H1 (cell line): ENCODE measurements around the gene NAV2. TPM values are rescaled to one million over a fixed set of nuclear protein-coding genes. Genes with fewer than 3 reads are reported as not detected.

Source experiments
- CTCF ChIA-PET: fragments of 300-600 bp; sonication (Branson Sonifier 250); formaldehyde crosslinking; loops from one replicate; lab custom pipeline; 2021; ENCODE audit not compliant: partially characterized antibody; lab: Charles Lee
- POLR2A ChIA-PET: fragments of 300-600 bp; sonication (Branson Sonifier 250); formaldehyde crosslinking; loops from one replicate; lab custom pipeline; 2021; ENCODE audit warnings: inconsistent platforms; ENCODE audit not compliant: partially characterized antibody; lab: Charles Lee
- DNase-seq, 2 experiments: peaks; one replicate each; pipeline versions ENCODE4 v3.0.0 to v3.0.0-alpha.2; 2010 to 2022; ENCODE audit warnings: low spot score in 2 of 2, low read depth in 1 of 2, mixed read lengths in 1 of 2
- FAIRE-seq: peaks from 2 replicates; lab custom pipeline; 2011; peaks lifted over from hg19 to GRCh38; lab: Jason Lieb, UNC
- H2AFZ ChIP-seq: 2 replicates; pipeline ENCODE4 v1.8.1; 2012; ENCODE audit warnings: low read length, inconsistent platforms
- H2AK5ac ChIP-seq: 2 replicates; pipeline ENCODE4 v1.6.1; 2013; ENCODE audit warnings: low read depth, low read length
- H2BK120ac ChIP-seq: replicated peaks from 2 replicates; pipeline ENCODE3; 2013; ENCODE audit warnings: low read depth, low read length, inconsistent platforms
- H2BK12ac ChIP-seq: 2 replicates; pipeline ENCODE4 v1.6.1; 2013; ENCODE audit warnings: low read depth, low read length
- H2BK15ac ChIP-seq: 2 replicates; pipeline ENCODE4 v1.6.1; 2013; ENCODE audit warnings: low read length
- H2BK20ac ChIP-seq: 2 replicates; pipeline ENCODE4 v1.6.1; 2013; ENCODE audit warnings: low read length
- H2BK5ac ChIP-seq: 2 replicates; pipeline ENCODE4 v1.6.1; 2013; ENCODE audit warnings: low read depth, low read length
- H3K14ac ChIP-seq: 2 replicates; pipeline ENCODE4 v1.6.1; 2013; ENCODE audit warnings: inconsistent platforms; ENCODE audit not compliant: insufficient read length
- H3K18ac ChIP-seq: 2 replicates; pipeline ENCODE4 v1.6.1; 2013; ENCODE audit warnings: low read length; ENCODE audit errors: extremely low read depth
- H3K23ac ChIP-seq: 2 replicates; pipeline ENCODE4 v1.6.1; 2013; ENCODE audit warnings: inconsistent platforms; ENCODE audit not compliant: insufficient read length
- H3K23me2 ChIP-seq: 2 replicates; pipeline ENCODE4 v1.6.1; 2013; ENCODE audit warnings: low read depth, low read length
- H3K27ac ChIP-seq: 2 replicates; pipeline ENCODE4 v1.6.1; 2011; ENCODE audit warnings: low read depth, low read length, inconsistent platforms
- H3K27me3 ChIP-seq, 4 experiments: replicated peaks in 1 of 4; 1 replicate in 1 of 4; 2 replicates in 3 of 4; pipeline versions ENCODE4 v1.6.1 to v1.8.1; 2011 to 2013; ENCODE audit warnings: low read length in 3 of 4, mild to moderate bottlenecking in 3 of 4, inconsistent platforms in 2 of 4, mixed read lengths in 2 of 4, moderate library complexity in 1 of 4; ENCODE audit not compliant: control insufficient read depth in 3 of 4, insufficient read depth in 3 of 4; ENCODE audit errors: extremely low read depth in 1 of 4
- H3K36me3 ChIP-seq, 4 experiments: 2 replicates each; pipeline versions ENCODE4 v1.6.1 to v1.8.1; 2011 to 2013; ENCODE audit warnings: mild to moderate bottlenecking in 4 of 4, low read length in 3 of 4, moderate library complexity in 2 of 4, control low read depth in 1 of 4, inconsistent platforms in 1 of 4; ENCODE audit not compliant: insufficient read depth in 4 of 4, control insufficient read depth in 2 of 4
- H3K4ac ChIP-seq: replicated peaks from 2 replicates; pipeline ENCODE3; 2013; ENCODE audit warnings: low read length, low read depth, mixed read lengths, inconsistent platforms; ENCODE audit not compliant: insufficient read length
- H3K4me1 ChIP-seq, 4 experiments: replicated peaks in 1 of 4; 1 replicate in 1 of 4; 2 replicates in 3 of 4; pipeline versions ENCODE4 v1.6.1 to v1.8.1; 2011 to 2013; ENCODE audit warnings: low read length in 3 of 4, inconsistent platforms in 2 of 4, mixed read lengths in 1 of 4; ENCODE audit not compliant: insufficient read depth in 4 of 4, control insufficient read depth in 3 of 4
- H3K4me2 ChIP-seq, 2 experiments: 2 replicates each; pipeline versions ENCODE4 v1.6.1 to v1.8.1; 2011 to 2013; ENCODE audit warnings: low read depth in 2 of 2, low read length in 2 of 2, control low read depth in 1 of 2, inconsistent platforms in 1 of 2, mild to moderate bottlenecking in 1 of 2; ENCODE audit not compliant: insufficient read depth in 1 of 2
- H3K4me3 ChIP-seq, 4 experiments: fragments of 200-600, 300-600 bp in 1 of 4; sonication (generic), shearing (Covaris generic), sonication (Bioruptor Twin) in 1 of 4; 2 replicates each; pipeline versions ENCODE4 v1.5.1 to v1.8.1; 2011 to 2016; ENCODE audit warnings: low read length in 4 of 4, low read depth in 3 of 4, control low read depth in 2 of 4, inconsistent platforms in 2 of 4, mild to moderate bottlenecking in 2 of 4, mixed read lengths in 1 of 4, moderate library complexity in 1 of 4; ENCODE audit not compliant: insufficient read depth in 2 of 4; ENCODE audit errors: extremely low read depth in 1 of 4
- H3K56ac ChIP-seq: replicated peaks from 2 replicates; pipeline ENCODE3; 2013; ENCODE audit warnings: low read depth, mild to moderate bottlenecking, mixed read lengths, low read length, inconsistent platforms; ENCODE audit not compliant: insufficient read length
- H3K79me1 ChIP-seq: 2 replicates; pipeline ENCODE4 v1.6.1; 2013; ENCODE audit warnings: low read depth, low read length, control low read depth
- H3K79me2 ChIP-seq, 2 experiments: 2 replicates each; pipeline versions ENCODE4 v1.6.1 to v1.8.1; 2012 to 2013; ENCODE audit warnings: low read length in 2 of 2, mild to moderate bottlenecking in 2 of 2, inconsistent platforms in 1 of 2; ENCODE audit not compliant: insufficient read depth in 2 of 2, control insufficient read depth in 1 of 2
- H3K9ac ChIP-seq, 4 experiments: replicated peaks in 1 of 4; 1 replicate in 1 of 4; 2 replicates in 3 of 4; pipeline versions ENCODE4 v1.6.1 to v1.8.1; 2011 to 2013; ENCODE audit warnings: low read depth in 3 of 4, low read length in 3 of 4, control low read depth in 2 of 4, mild to moderate bottlenecking in 2 of 4, moderate library complexity in 2 of 4, inconsistent platforms in 1 of 4; ENCODE audit errors: extremely low read depth in 1 of 4
- H3K9me3 ChIP-seq, 2 experiments: 2 replicates each; pipeline versions ENCODE4 v1.6.1 to v1.8.1; 2012 to 2013; ENCODE audit warnings: mild to moderate bottlenecking in 2 of 2, moderate library complexity in 2 of 2, control low read depth in 1 of 2, inconsistent platforms in 1 of 2, low read depth in 1 of 2, low read length in 1 of 2, mixed read lengths in 1 of 2; ENCODE audit not compliant: insufficient read depth in 2 of 2
- H4K20me1 ChIP-seq, 2 experiments: replicated peaks in 1 of 2; 2 replicates each; pipeline versions ENCODE3 to v1.8.1; 2011 to 2013; ENCODE audit warnings: inconsistent platforms in 2 of 2, low read length in 2 of 2, mild to moderate bottlenecking in 1 of 2; ENCODE audit not compliant: insufficient read depth in 2 of 2, control insufficient read depth in 1 of 2
- H4K5ac ChIP-seq: 2 replicates; pipeline ENCODE4 v1.6.1; 2013; ENCODE audit warnings: low read length, low read depth, mixed read lengths, inconsistent platforms; ENCODE audit not compliant: insufficient read length
- H4K8ac ChIP-seq: 2 replicates; pipeline ENCODE4 v1.8.0; 2013; ENCODE audit warnings: mild to moderate bottlenecking, moderate library complexity, low read length, inconsistent platforms; ENCODE audit not compliant: insufficient read depth; ENCODE audit errors: extremely low read depth
- H4K91ac ChIP-seq: replicated peaks from 2 replicates; pipeline ENCODE3; 2013; ENCODE audit warnings: low read length, mixed read lengths, inconsistent platforms; ENCODE audit not compliant: insufficient read length
- E2F6 ChIP-seq: IDR thresholded peaks from 2 replicates; pipeline ENCODE4 v1.6.1; 2012; ENCODE audit warnings: inconsistent platforms
- HDAC6 ChIP-seq: IDR thresholded peaks from one replicate; pipeline ENCODE4 v1.7.1; 2012; ENCODE audit warnings: low read depth, mild to moderate bottlenecking, inconsistent platforms, low read length, moderate library complexity
- JUND ChIP-seq: IDR thresholded peaks from 2 replicates; pipeline ENCODE4 v1.6.1; 2011; ENCODE audit warnings: mild to moderate bottlenecking, improper control_type of control experiment, low read length
- PHF8 ChIP-seq: fragments of 200-600 bp; sonication (generic); conservative IDR thresholded peaks from 2 replicates; pipeline ENCODE4 v1.7.1; 2012; ENCODE audit warnings: low read depth, mild to moderate bottlenecking, inconsistent platforms, low read length, moderate library complexity
- POU5F1 ChIP-seq: IDR thresholded peaks from 2 replicates; pipeline ENCODE4 v1.6.1; 2011; ENCODE audit warnings: low read depth, mild to moderate bottlenecking, low read length, moderate library complexity
- RXRA ChIP-seq: IDR thresholded peaks from 2 replicates; pipeline ENCODE4 v1.6.1; 2011; ENCODE audit warnings: low read depth, mild to moderate bottlenecking, low read length, moderate library complexity; ENCODE audit not compliant: insufficient read depth
- TAF7 ChIP-seq: optimal IDR thresholded peaks from 2 replicates; pipeline ENCODE3; 2011; ENCODE audit warnings: low read depth, mild to moderate bottlenecking, inconsistent platforms, low read length, moderate library complexity, borderline replicate concordance
- TEAD4 ChIP-seq: IDR thresholded peaks from 2 replicates; pipeline ENCODE4 v1.6.1; 2012; ENCODE audit warnings: low read depth, low read length, inconsistent platforms, mixed read lengths
- WGBS, 2 experiments: shearing (Covaris generic) in 1 of 2; methylation state at CpG; one replicate each; pipeline versions ENCODE4 v1.1.6 to v1.1.7; 2013 to 2015; ENCODE audit warnings: low lambda C conversion rate in 2 of 2, mixed read lengths in 2 of 2, inconsistent platforms in 1 of 2, low coverage in 1 of 2, missing lambda C conversion rate in 1 of 2; ENCODE audit not compliant: insufficient replicate concordance in 2 of 2, insufficient coverage in 1 of 2, insufficient read length in 1 of 2; ENCODE audit errors: extremely low coverage in 1 of 2, missing lambda C conversion rate in 1 of 2; 5-methylcytosine and 5-hydroxymethylcytosine counted together
- polyA plus RNA-seq, 7 experiments: library from polyadenylated mRNA; depleted of rRNA in 3 of 7; stranded (reverse) in 5 of 7; unstranded in 2 of 7; fragments of >200 nt in 5 of 7; fragments of 200-250 nt in 2 of 7; gene quantifications; 1 replicate in 5 of 7; 2 replicates in 1 of 7; 4 replicates in 1 of 7; pipeline versions ENCODE4 v1.2.1 to v1.2.3, GENCODE V29; 2011 to 2013; ENCODE audit warnings: missing spikeins in 2 of 7, mixed read lengths in 2 of 7
- total RNA-seq: library from RNA; stranded (reverse); fragmentation: NEBNext Ultra II Directional; extraction: Animal tissue kit (Norgen Biotek cat#: 25700); gene quantifications from 2 replicates; pipeline ENCODE4 v1.2.1, GENCODE V29; 2021
- TF ChIP-seq, protein P1 (sequence below), 3 experiments: IDR thresholded peaks; 1 replicate in 2 of 3; 2 replicates in 1 of 3; pipeline versions ENCODE4 v1.5.1 to v1.6.1; 2011; ENCODE audit warnings: low read length in 3 of 3, mild to moderate bottlenecking in 3 of 3, inconsistent platforms in 2 of 3, low read depth in 1 of 3, moderate library complexity in 1 of 3; ENCODE audit not compliant: insufficient read depth in 1 of 3; ENCODE audit errors: control extremely low read depth in 1 of 3

The NAV2 gene
- total and polyA plus RNA-seq, 2 of the 8 experiments (the other 6 are each of a cell fraction or from before 2014, with no cell fraction given), result 35.6 to 73.6 TPM

GRCh38 chr11:19694796-19695345 lies 17.8 kb upstream of the NAV2 start:
- ChIA-PET CTCF (interaction anchor here (1.4 to 2.8 kb wide), 4 partner anchors 10 to 131 kb away, joined by 4 to 12 read pairs (median 6); no protein-coding TSS in a partner anchor), POLR2A (no interaction called here)
- Histone ChIP-seq H3K36me3 (no peaks in the 10 kb centered on the region), H3K27me3 (no peaks in the 10 kb centered on the region; a peak in 1 of 7 replicates), H3K27ac (no peak overlapping the region), H3K56ac (no peak overlapping the region), H3K79me1 (no peaks in the 10 kb centered on the region), H2BK15ac (no peak overlapping the region), H3K79me2 (no peaks in the 10 kb centered on the region), H3K4me2 (no peak overlapping the region), H3K23me2 (no peaks in the 10 kb centered on the region), H3K4ac (no peak overlapping the region), H3K18ac (no peak overlapping the region), H2BK120ac (no peak overlapping the region), H4K91ac (no peak overlapping the region), H4K5ac (no peak overlapping the region), H3K23ac (no peak overlapping the region), H2BK5ac (no peak overlapping the region), H4K8ac (no peak overlapping the region), H3K9me3 (no peaks in the 10 kb centered on the region), H2BK20ac (no peak overlapping the region), H2AK5ac (no peak overlapping the region), H3K4me1 (peaks cover 0 to 11% (median 6%) of the 10 kb centered on the region in 4 experiments; a peak in 5 of 7 replicates), H3K9ac (no peak overlapping the region), H2BK12ac (no peak overlapping the region), H2AFZ (no peak overlapping the region), H3K4me3 (no peak overlapping the region), H3K14ac (no peak overlapping the region), H4K20me1 (no peaks in the 10 kb centered on the region)
- DNase-seq, result no peak
- 88% methylated on average over 5 of the region's 5 CpGs; no CpG with 5 or more reads in 1 of the 2 experiments for WGBS, 2 experiments
- FAIRE-seq, result no peak
- no peak for TF ChIP-seq RXRA
- TF ChIP-seq, protein P1, sequence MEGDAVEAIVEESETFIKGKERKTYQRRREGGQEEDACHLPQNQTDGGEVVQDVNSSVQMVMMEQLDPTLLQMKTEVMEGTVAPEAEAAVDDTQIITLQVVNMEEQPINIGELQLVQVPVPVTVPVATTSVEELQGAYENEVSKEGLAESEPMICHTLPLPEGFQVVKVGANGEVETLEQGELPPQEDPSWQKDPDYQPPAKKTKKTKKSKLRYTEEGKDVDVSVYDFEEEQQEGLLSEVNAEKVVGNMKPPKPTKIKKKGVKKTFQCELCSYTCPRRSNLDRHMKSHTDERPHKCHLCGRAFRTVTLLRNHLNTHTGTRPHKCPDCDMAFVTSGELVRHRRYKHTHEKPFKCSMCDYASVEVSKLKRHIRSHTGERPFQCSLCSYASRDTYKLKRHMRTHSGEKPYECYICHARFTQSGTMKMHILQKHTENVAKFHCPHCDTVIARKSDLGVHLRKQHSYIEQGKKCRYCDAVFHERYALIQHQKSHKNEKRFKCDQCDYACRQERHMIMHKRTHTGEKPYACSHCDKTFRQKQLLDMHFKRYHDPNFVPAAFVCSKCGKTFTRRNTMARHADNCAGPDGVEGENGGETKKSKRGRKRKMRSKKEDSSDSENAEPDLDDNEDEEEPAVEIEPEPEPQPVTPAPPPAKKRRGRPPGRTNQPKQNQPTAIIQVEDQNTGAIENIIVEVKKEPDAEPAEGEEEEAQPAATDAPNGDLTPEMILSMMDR (IDR thresholded peaks at IDR 0.05; ENCODE audit: control extremely low read depth in 1 of 3, insufficient read depth in 1 of 3, low read depth in 1 of 3, low read length in 3 of 3), result no peak
- TF ChIP-seq PHF8, result no peak
- no peak for TF ChIP-seq TAF7
- no peak for TF ChIP-seq JUND
- no peak for TF ChIP-seq POU5F1
- TF ChIP-seq HDAC6, result no peak
- TF ChIP-seq TEAD4, result no peak
- TF ChIP-seq E2F6, result no peak
